ENCODE data around the gene UNC45A. TPM values are rescaled to one million over a fixed set of nuclear protein-coding genes. Genes with fewer than 3 reads are reported as not detected.

The UNC45A gene
- total and polyA plus RNA-seq, 4 donors = 13.9 to 31.2 (median 24.9) TPM

GRCh38 chr15:90960298-90961091, 25.4 kb downstream of the UNC45A start:
- no peak for DNase-seq (ENCODE audit: low spot score)
- Histone ChIP-seq H3K9ac (ENCODE audit: low read depth in 1 of 2, low read length in 2 of 2) (no peak overlapping the region), H3K36me3 (ENCODE audit: control insufficient read depth in 4 of 4, insufficient read depth in 3 of 4, low read depth in 1 of 4, low read length in 3 of 4) (peaks cover 2 to 27% (median 9%) of the 10 kb centered on the region in 4 donors), H3K4me1 (ENCODE audit: control insufficient read depth in 4 of 4, insufficient read depth in 4 of 4, low read length in 3 of 4) (peaks cover 7 to 19% (median 9%) of the 10 kb centered on the region in 4 donors), H3K27ac (ENCODE audit: low read depth in 1 of 2, low read length in 2 of 2) (no peak overlapping the region), H3K4me3 (ENCODE audit: low read depth in 1 of 3, low read length in 3 of 3) (no peak overlapping the region), H3K9me3 (ENCODE audit: control insufficient read depth in 4 of 4, low read length in 3 of 4) (no peaks in the 10 kb centered on the region), H3K27me3 (ENCODE audit: control insufficient read depth in 4 of 4, insufficient read depth in 4 of 4, low read length in 3 of 4) (no peaks in the 10 kb centered on the region)
- no peak for TF ChIP-seq FOXA2 (IDR thresholded peaks at IDR 0.05)
- no peak for TF ChIP-seq YY1 (IDR thresholded peaks at IDR 0.05)
- TF ChIP-seq TAF1 (conservative IDR thresholded peaks at IDR 0.05) = no peak
- TF ChIP-seq SP1 (IDR thresholded peaks at IDR 0.05) = no peak
- TF ChIP-seq NR2F2 (IDR thresholded peaks at IDR 0.05) = no peak
- no peak for TF ChIP-seq FOXA1 (IDR thresholded peaks at IDR 0.05)
- no peak for TF ChIP-seq REST (IDR thresholded peaks at IDR 0.05)
- no peak for TF ChIP-seq MAX (IDR thresholded peaks at IDR 0.05)
- TF ChIP-seq EGR1 (IDR thresholded peaks at IDR 0.05; ENCODE audit: low read depth in 2 of 2) = no peak
- no peak for TF ChIP-seq GABPA (IDR thresholded peaks at IDR 0.05 in 1 of 2, conservative IDR thresholded peaks at IDR 0.05 in 1 of 2)
- no peak for TF ChIP-seq CTCF (IDR thresholded peaks at IDR 0.05; ENCODE audit: low read depth, low read length, missing input control)
- TF ChIP-seq HNF4G (IDR thresholded peaks at IDR 0.05) = no peak
- 89% methylated on average over 20 of the region's 20 CpGs for WGBS

- TF ChIP-seq ATF3 (IDR thresholded peaks at IDR 0.05) = no peak
- no peak for TF ChIP-seq ZBTB33 (IDR thresholded peaks at IDR 0.05)
- no peak for TF ChIP-seq HNF4A (conservative IDR thresholded peaks at IDR 0.05)
- TF ChIP-seq TAF1 (conservative IDR thresholded peaks at IDR 0.05) = no peak
- no peak for TF ChIP-seq GABPA (IDR thresholded peaks at IDR 0.05 in 1 of 2, conservative IDR thresholded peaks at IDR 0.05 in 1 of 2)
- TF ChIP-seq SP1 (IDR thresholded peaks at IDR 0.05) = no peak
- TF ChIP-seq CTCF (IDR thresholded peaks at IDR 0.05; ENCODE audit: low read depth, low read length, missing input control) = no peak
- TF ChIP-seq EGR1 (IDR thresholded peaks at IDR 0.05; ENCODE audit: low read depth in 2 of 2) = no peak
- H3K27me3 ChIP-seq (ENCODE audit: control insufficient read depth in 4 of 4, insufficient read depth in 4 of 4, low read length in 3 of 4) = no peaks in the 10 kb centered on the region
- H3K27ac ChIP-seq (ENCODE audit: low read depth in 1 of 2, low read length in 2 of 2) = no peak overlapping the region
- no peak overlapping the region for H3K4me3 ChIP-seq (ENCODE audit: low read depth in 1 of 3, low read length in 3 of 3)
- 92% methylated on average over 4 of the region's 4 CpGs for WGBS
- H3K9ac ChIP-seq (ENCODE audit: low read depth in 1 of 2, low read length in 2 of 2) = no peak overlapping the region
- DNase-seq (ENCODE audit: low spot score) = no peak
- H3K9me3 ChIP-seq (ENCODE audit: control insufficient read depth in 4 of 4, low read length in 3 of 4) = no peaks in the 10 kb centered on the region
- peaks cover 2 to 30% (median 10%) of the 10 kb centered on the region in 4 donors for H3K36me3 ChIP-seq (ENCODE audit: control insufficient read depth in 4 of 4, insufficient read depth in 3 of 4, low read depth in 1 of 4, low read length in 3 of 4)
- H3K4me1 ChIP-seq (ENCODE audit: control insufficient read depth in 4 of 4, insufficient read depth in 4 of 4, low read length in 3 of 4) = peaks cover 0 to 8% (median 0%) of the 10 kb centered on the region in 4 donors
Measured at GRCh38 chr15:90962021-90962420, 26.9 kb downstream of the UNC45A start.
